HG03159 (cell line): ENCODE data around the gene JOSD1.

ENCODE experiments used
- ATAC-seq: cut with Tn5 transposase; IDR thresholded peaks from one replicate; pipeline ENCODE4 v1.9.1; 2021; ENCODE audit warnings: mild to moderate bottlenecking, moderate library complexity; ENCODE audit not compliant: unreplicated experiment

The JOSD1 gene

GRCh38 chr22:38700789-38701628 lies at the start of gene JOSD1:
Gene JOSD1 (minus strand): TSS chr22:38700943. CDS start chr22:38699987, 956 bp downstream.
- ATAC-seq, result peak; percentile 40

- ATAC-seq, result no peak
Measured at GRCh38 chr22:38750104-38750503, 49.4 kb upstream of the JOSD1 start.

GRCh38 chr22:38748487-38749136 lies 47.9 kb upstream of the JOSD1 start:
- ATAC-seq, result no peak

- no peak for ATAC-seq
Measured at GRCh38 chr22:38745676-38746460, 45.1 kb upstream of the JOSD1 start.

- no peak for ATAC-seq
Measured at GRCh38 chr22:38744981-38745380, 44.2 kb upstream of the JOSD1 start.

GRCh38 chr22:38742176-38742942 lies 41.6 kb upstream of the JOSD1 start:
- no peak for ATAC-seq

- no peak for ATAC-seq
Measured at GRCh38 chr22:38741576-38741975, 40.8 kb upstream of the JOSD1 start.

- no peak for ATAC-seq
Measured at GRCh38 chr22:38741166-38741565, 40.4 kb upstream of the JOSD1 start.

GRCh38 chr22:38740754-38741153 lies 40.0 kb upstream of the JOSD1 start:
- no peak for ATAC-seq

GRCh38 chr22:38740116-38740723 lies 39.5 kb upstream of the JOSD1 start:
- ATAC-seq, result no peak

GRCh38 chr22:38739300-38740055 lies 38.7 kb upstream of the JOSD1 start:
- ATAC-seq, result no peak

- no peak for ATAC-seq
Measured at GRCh38 chr22:38738475-38739070, 37.8 kb upstream of the JOSD1 start.

- ATAC-seq, result no peak
Measured at GRCh38 chr22:38737302-38738060, 36.7 kb upstream of the JOSD1 start.

- no peak for ATAC-seq
Measured at GRCh38 chr22:38736257-38736570, 35.5 kb upstream of the JOSD1 start.

- no peak for ATAC-seq
Measured at GRCh38 chr22:38735465-38736256, 34.9 kb upstream of the JOSD1 start.

- no peak for ATAC-seq
Measured at GRCh38 chr22:38735126-38735464, 34.4 kb upstream of the JOSD1 start.

- ATAC-seq, result no peak
Measured at GRCh38 chr22:38734421-38735100, 33.8 kb upstream of the JOSD1 start.
